ENCODE results near the gene ARSB. TPM values are rescaled to one million over a fixed set of nuclear protein-coding genes. Genes with fewer than 3 reads are reported as not detected.

ARSB gene
- total and polyA plus RNA-seq, 10 of the 15 experiments (the other 5 are each of a cell fraction or from before 2014, with no cell fraction given): 1.2 to 8.2 (median 6.1) TPM

DNA sequence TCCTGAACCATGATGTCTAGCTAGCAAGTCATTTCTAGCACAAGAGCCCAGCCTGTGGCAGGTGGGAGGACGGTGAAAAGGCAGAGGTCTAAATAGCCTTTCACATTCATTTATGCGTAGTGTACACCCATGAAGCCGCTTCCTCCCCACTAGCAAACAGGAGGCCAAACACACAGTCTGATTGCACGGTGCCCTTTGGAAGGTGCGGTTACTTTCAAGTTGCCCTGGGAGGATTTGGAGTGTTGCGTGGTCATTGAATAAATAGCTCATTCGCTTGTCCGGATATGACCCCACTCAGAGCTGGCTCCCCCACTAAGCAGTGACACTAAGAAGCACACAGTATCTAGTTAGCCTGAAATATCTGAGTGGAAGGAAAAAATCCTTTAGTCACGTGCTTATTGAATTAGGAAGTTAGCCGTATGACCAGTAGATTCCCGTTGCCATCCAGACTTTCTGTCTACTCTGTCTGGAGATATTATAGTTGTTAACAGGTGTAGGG lies 664 bp upstream of the ARSB start:
- Histone ChIP-seq H4K20me1 (ENCODE audit: control insufficient read depth, insufficient read depth) (no peaks in the 10 kb centered on the region), H3K4me1 (ENCODE audit: control insufficient read depth, insufficient read depth, low read length) (peaks cover 7% of the 10 kb centered on the region; the same call in 1 of the 2 replicates), H3K4me2 (ENCODE audit: control insufficient read depth, insufficient read depth) (peak overlapping the region; percentile 78), H3K9ac (ENCODE audit: control insufficient read depth, insufficient read depth, low read length) (peak overlapping the region; percentile 85), H3K36me3 (ENCODE audit: control insufficient read depth in 2 of 2, insufficient read depth in 2 of 2, low read length in 1 of 2) (no peaks in the 10 kb centered on the region), H3K9me3 (replicated peaks; ENCODE audit: control insufficient read depth, insufficient read depth, low read length) (no peaks in the 10 kb centered on the region), H2AFZ (ENCODE audit: control insufficient read depth, low read depth, low read length) (peak overlapping the region; percentile 58), H3K79me2 (ENCODE audit: control insufficient read depth, insufficient read depth, low read length) (peaks cover 15% of the 10 kb centered on the region), H3K27me3 (replicated peaks in 1 of 2; ENCODE audit: control insufficient read depth in 2 of 2, insufficient read depth in 2 of 2, low read length in 1 of 2) (no peaks in the 10 kb centered on the region), H3K4me3 (peak overlapping the region; percentile 94), H3K27ac (ENCODE audit: control insufficient read depth, insufficient read depth) (peak overlapping the region; percentile 90)
- BruUV-seq (replicated peaks): no TSS peak
- SMC1A ChIA-PET (ENCODE audit: uncharacterized antibody, unreplicated experiment): interaction anchor here (0.6 to 3.7 kb wide), 10 partner anchors 9 to 625 kb away, joined by 3 to 22 read pairs (median 3); no protein-coding TSS in a partner anchor
- DNase-seq (ENCODE audit: low read depth, low spot score) (no peak), ATAC-seq (peak; percentile 71), FAIRE-seq (peak; percentile 77)
- POLR2A ChIA-PET: interaction anchor here (0.6 to 1.1 kb wide), 5 partner anchors 81 to 1528 kb away, joined by 3 to 4 read pairs (median 3); no protein-coding TSS in a partner anchor
- CTCF ChIA-PET: interaction anchor here (0.6 to 4.6 kb wide), 9 partner anchors 8 to 147 kb away, joined by 3 to 61 read pairs (median 4); no protein-coding TSS in a partner anchor
- RAD21 ChIA-PET (ENCODE audit: unreplicated experiment): interaction anchor here (0.6 to 3.8 kb wide), 11 partner anchors 9 to 420 kb away, joined by 3 to 19 read pairs (median 3); no protein-coding TSS in a partner anchor
- 1% methylated on average over 11 of the region's 11 CpGs for WGBS (ENCODE audit: insufficient coverage, insufficient replicate concordance, low lambda C conversion rate, missing lambda C conversion rate)
- in situ Hi-C loops (cut with MboI): no loop called here
- intact Hi-C loops (cut with micrococcal nuclease; ENCODE audit: unreplicated experiment): loop anchor here (2.0 kb wide), 1 partner anchor 251 kb away; the partner anchor contains the start of gene JMY
- peak; percentile 16 for TF ChIP-seq DPF2 (IDR thresholded peaks at IDR 0.05)
- TF ChIP-seq NFIC (IDR thresholded peaks at IDR 0.05; ENCODE audit: low read depth, low read length): peak; percentile 82; the same call in 1 of the 2 replicates
- TF ChIP-seq ZBTB40 (IDR thresholded peaks at IDR 0.05; ENCODE audit: borderline replicate concordance): no peak
- TF ChIP-seq, protein P1, sequence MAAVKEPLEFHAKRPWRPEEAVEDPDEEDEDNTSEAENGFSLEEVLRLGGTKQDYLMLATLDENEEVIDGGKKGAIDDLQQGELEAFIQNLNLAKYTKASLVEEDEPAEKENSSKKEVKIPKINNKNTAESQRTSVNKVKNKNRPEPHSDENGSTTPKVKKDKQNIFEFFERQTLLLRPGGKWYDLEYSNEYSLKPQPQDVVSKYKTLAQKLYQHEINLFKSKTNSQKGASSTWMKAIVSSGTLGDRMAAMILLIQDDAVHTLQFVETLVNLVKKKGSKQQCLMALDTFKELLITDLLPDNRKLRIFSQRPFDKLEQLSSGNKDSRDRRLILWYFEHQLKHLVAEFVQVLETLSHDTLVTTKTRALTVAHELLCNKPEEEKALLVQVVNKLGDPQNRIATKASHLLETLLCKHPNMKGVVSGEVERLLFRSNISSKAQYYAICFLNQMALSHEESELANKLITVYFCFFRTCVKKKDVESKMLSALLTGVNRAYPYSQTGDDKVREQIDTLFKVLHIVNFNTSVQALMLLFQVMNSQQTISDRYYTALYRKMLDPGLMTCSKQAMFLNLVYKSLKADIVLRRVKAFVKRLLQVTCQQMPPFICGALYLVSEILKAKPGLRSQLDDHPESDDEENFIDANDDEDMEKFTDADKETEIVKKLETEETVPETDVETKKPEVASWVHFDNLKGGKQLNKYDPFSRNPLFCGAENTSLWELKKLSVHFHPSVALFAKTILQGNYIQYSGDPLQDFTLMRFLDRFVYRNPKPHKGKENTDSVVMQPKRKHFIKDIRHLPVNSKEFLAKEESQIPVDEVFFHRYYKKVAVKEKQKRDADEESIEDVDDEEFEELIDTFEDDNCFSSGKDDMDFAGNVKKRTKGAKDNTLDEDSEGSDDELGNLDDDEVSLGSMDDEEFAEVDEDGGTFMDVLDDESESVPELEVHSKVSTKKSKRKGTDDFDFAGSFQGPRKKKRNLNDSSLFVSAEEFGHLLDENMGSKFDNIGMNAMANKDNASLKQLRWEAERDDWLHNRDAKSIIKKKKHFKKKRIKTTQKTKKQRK (IDR thresholded peaks at IDR 0.05; ENCODE audit: low read depth, low read length): no peak
- no peak for TF ChIP-seq YBX1 (IDR thresholded peaks at IDR 0.05)
- TF ChIP-seq HSF1 (IDR thresholded peaks at IDR 0.05; ENCODE audit: low read depth, low read length): no peak
- TF ChIP-seq, protein P2, sequence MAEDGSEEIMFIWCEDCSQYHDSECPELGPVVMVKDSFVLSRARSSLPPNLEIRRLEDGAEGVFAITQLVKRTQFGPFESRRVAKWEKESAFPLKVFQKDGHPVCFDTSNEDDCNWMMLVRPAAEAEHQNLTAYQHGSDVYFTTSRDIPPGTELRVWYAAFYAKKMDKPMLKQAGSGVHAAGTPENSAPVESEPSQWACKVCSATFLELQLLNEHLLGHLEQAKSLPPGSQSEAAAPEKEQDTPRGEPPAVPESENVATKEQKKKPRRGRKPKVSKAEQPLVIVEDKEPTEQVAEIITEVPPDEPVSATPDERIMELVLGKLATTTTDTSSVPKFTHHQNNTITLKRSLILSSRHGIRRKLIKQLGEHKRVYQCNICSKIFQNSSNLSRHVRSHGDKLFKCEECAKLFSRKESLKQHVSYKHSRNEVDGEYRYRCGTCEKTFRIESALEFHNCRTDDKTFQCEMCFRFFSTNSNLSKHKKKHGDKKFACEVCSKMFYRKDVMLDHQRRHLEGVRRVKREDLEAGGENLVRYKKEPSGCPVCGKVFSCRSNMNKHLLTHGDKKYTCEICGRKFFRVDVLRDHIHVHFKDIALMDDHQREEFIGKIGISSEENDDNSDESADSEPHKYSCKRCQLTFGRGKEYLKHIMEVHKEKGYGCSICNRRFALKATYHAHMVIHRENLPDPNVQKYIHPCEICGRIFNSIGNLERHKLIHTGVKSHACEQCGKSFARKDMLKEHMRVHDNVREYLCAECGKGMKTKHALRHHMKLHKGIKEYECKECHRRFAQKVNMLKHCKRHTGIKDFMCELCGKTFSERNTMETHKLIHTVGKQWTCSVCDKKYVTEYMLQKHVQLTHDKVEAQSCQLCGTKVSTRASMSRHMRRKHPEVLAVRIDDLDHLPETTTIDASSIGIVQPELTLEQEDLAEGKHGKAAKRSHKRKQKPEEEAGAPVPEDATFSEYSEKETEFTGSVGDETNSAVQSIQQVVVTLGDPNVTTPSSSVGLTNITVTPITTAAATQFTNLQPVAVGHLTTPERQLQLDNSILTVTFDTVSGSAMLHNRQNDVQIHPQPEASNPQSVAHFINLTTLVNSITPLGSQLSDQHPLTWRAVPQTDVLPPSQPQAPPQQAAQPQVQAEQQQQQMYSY (CRISPR knock-in tag; IDR thresholded peaks at IDR 0.05): no peak

All from GM12878 (cell line).